ENCODE results near the gene GALNTL6.

GALNTL6 gene

DNA sequence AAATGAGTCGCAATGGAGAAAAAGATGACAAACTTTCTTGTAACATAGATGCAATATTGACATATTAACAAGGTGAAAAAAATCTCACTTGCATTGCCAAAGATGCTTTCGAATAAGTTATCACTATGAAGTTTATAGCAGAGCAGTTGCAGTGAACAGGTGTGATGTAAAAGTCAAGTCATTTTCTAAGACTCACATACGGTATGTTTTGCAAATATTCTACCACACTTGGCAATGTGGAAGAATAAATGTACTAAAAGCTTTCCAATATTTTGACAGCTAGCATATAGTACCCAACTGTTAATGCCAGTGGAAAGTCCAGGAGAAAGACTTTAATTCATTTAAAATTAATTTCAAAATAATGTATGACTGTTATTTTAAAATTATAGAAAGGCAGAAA, 76.5 kb downstream of the GALNTL6 start:
- no peak for DNase-seq

DNA sequence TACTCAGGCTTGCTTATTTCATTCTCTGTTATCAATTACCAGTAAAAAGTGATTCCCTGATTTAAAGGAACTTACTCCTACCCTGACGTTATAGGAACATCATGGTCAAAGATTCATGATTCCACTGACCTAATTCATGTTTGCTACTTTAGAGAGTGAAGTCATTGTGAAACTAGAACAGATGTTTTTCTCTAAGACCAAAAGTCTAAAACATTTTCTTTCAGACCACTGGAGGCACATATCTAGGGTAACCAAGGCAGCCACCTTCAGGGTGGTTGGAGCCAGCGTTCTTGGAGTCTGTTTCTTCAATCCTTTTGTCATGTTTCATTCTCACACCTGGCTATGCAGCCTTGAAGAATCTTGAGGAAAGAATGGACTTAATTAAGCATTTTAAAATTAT, 77.8 kb downstream of the GALNTL6 start:
- no peak for DNase-seq

DNA sequence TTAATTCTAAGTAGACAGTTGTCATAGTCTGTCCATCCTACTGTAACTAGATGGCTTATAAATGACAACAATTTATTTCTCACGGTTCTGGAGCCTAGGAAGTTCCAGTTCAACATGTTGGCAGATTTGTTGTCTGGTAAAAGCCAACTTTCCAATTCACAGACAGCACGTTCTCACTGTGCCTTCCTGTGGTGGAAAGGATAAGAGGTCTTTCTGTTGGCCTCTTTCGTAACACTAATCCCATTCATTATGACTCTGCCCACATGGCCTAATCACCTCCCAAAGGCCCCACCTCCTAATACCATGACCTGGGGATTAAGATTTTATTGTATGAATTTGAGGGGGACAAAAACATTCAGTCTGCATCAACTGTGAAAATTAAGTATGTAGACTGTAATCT, 83.2 kb downstream of the GALNTL6 start:
- no peak for DNase-seq

DNA sequence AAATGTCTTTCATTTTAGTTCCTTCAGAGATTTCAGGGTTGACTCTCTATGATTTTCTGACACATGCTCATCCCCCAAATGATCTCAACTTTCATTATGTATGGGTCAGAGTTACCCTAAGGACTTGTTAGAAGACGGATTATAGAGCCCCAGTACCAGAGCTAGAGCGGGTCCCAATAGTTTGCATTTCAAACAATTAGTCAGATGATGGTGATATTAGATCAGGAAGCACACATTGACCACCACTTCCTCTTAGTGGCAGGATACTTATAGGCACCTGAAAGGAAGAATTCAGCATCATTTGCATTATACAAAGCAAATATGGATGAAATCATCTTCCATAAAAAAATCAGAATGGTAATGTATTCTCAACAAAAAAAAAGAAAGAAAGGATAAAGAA, 106.1 kb downstream of the GALNTL6 start:
- DNase-seq = no peak

DNA sequence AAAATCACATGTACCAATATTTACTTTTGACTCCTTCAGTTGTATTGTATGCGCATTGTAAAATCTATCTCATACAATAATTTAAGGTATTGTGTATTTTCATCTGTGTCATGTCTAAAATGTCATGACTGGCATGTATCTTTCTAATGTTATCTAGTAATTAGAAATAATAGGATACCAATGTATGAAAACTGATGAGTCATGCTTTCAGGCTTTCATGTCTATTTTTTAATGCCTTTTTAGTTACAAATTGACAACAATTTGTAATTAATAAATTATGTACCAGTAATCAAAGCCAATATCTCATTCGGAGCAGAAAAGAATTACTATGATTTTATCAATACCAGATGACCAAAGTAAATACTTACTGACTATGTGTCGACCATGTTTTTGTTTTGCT, 107.7 kb downstream of the GALNTL6 start:
- no peak for DNase-seq

DNA sequence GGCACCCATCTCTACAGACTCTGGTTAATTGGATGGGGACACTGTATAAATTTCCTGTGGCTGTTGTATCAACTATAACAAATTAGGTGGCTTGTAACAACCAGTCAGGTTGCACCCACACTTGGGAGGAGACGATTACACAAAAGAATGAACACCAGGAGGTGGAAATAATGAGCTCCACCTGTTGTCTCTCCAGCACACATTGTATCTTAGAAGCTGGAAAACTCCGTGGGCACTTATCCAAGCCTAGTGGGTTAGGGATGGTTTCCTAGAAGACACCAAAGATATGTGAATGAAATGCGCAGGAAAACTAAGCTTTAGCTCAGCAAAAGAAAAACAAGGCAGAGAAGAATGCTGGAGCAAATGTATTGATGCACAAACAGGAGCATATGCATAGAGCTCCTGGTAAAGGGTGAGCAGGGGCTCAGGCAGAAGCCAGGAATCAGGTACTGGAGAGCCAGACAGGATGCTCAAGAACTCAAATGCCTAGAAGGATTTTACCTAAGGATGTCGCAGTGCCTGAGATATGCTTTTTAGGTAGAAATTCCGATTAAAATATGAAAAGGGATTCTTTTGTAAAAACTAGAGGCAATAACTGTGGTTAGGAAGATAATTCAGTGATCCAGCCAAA, 111.7 kb downstream of the GALNTL6 start:
- DNase-seq = no peak

DNA sequence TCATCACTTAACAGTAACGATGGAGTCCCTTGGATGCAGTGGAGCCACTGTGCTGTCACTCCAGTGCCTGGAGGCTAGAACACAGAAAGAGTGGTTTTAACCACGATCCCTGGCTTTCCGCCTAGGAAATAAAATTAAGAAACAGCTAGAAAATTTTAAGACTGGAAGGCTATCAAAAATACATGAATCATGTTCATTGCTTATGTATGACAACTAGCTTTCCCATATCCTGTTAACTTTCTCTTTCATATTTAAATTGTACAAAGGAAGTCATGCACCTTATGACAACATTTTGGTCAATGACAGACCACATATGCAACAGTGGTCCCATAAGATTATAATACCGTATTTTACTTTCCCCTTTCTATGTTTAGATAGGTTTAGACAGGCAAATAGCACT, 115.1 kb downstream of the GALNTL6 start:
- DNase-seq = no peak

DNA sequence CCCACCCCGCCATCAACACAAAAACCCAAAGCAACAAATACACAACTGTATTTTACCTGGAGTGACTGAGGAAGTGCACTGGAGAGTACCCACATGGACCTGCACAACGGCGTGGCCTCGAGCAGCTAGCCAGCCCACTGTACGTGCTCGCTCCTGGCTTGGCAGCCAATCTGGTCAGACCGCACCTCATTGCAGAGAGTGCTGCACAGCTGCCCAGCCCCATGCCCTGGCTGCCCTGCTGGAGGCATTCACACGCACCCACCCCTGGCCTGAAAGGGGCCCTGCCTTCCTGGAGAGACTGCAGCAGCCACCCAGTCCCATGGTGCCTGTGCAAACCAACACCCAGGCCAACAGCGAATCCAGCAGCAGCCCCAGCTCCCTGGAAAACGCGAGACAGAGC, 116.3 kb downstream of the GALNTL6 start:
- no peak for DNase-seq

DNA sequence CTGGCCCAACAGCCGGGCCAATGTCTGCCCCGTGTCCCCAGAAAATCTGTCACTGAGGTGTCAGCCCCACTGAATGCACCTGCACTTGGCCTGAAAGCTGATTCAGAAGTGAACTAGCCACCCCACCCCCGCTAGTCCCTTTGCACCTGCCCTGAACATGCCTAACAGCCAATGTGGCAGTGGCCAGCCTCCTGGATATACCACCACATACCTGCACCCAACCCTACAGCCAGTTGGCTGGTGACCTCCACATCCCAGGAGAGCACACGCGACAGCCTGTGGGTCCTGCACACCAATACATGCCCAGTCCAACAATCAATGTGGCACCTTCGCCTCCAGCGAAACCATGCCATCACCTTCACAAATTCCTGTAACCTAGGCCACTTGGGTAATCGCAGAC, 116.7 kb downstream of the GALNTL6 start:
- no peak for DNase-seq

DNA sequence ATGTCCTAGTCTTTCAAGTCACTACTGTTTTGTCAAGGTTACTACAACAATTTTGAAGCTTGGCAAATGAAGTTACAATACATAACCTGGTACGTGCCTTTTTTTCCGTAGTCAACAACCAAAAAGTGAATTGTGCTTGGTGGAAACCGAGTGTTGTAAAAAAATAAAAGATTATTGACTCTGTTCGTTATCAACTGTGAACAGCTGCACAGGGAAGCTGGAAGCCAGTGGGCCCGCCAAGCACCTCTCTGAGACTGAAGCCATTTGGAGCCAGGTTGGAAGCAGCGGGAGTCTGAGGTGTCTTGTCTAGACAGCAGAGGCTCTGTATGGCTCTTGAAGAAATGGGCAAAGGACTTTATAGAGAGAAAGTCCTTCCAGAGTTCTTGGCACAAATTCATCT, 119.0 kb downstream of the GALNTL6 start:
- no peak for DNase-seq

DNA sequence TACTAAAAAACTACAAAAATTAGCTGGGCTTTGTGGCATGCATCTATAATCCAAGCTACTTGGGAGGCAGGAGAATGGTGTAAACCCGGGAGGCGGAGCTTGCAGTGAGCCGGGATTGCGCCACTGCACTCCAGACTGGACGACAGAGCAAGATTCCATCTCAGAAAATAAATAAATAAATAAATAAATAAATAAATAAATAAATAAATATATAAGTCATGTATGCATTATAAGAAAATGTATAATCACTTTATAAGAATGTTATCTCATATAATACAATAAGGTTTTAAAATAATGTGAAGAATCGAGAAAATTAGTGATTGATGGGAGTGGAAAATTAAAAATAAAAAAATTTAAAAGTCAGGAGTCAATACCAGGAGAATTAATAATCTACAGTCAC, 127.5 kb downstream of the GALNTL6 start:
- no peak for DNase-seq

DNA sequence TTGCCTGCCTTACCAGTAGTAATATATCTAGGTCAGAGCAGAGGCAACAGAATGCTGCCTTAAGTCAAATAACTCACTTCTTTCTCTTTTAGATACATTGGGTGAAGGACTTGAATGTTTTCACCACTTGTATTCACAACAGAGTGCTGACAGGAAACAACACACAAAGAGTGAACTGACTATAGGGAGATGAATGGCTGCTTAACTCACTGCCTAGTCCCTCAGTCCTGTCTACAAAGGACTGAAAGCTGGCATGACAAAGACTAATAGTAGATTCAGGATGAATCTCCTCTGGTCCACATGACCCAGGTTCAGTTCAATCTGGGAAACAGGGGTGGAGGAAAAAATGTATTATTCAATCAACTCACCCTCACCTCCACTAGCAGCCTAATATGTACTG, 134.2 kb downstream of the GALNTL6 start:
- no peak for DNase-seq

DNA sequence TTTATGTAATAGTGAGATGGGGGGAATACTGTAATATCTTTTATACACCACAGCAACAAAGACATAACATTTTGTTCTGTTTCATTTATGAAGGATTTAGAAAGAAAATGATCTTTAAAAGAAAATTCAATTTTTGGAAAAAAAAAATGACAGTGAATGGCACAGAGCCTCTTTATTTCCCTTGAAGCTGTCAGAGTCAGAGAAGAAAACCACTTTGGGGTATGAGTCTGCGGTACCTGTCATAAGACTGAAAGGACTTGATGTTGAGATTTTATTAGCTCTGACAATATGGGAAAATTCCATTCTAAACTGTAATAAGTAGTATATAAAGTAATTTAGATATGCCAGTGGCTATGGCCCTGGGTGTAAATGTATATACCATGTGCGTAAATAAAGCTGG, 134.8 kb downstream of the GALNTL6 start:
- no peak for DNase-seq

DNA sequence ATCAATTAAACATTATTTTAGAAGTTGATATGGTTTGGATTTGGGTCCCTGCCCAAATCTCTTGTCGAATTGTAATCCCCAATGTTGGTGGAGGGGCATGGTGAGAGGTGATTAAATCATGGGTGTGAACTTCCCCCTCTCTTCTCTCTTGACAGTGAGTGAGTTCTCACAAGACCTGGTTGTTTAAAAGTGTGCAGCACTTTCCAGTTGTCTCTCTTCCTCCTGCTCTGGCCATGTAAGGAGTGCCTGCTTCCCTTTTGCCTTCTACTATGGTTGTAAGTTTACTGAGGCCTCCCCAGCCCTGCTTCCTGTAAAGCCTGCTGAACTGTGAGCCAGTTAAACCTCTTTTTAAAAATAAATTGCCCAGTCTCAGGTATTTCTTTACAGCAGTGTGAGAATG, 141.4 kb downstream of the GALNTL6 start:
- DNase-seq = no peak

DNA sequence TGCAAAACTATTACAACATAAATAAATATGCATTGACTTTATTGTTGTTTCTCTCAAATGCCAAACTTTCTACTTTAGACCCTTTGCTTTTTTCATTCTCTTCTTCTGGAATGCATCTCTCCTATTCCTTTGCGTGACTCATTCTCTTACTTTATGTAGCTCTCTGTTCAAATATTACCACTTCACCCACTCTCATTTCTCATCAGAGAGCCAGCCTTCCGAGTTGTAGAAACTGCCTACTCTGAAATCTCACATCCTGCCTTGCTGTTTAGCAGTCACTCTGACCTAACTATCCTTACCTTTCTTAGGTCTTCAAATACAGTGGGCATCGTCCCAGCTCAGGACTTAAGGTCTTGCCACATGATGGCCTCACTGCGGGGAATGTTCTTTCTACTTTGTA, 143.5 kb downstream of the GALNTL6 start:
- no peak for DNase-seq

DNA sequence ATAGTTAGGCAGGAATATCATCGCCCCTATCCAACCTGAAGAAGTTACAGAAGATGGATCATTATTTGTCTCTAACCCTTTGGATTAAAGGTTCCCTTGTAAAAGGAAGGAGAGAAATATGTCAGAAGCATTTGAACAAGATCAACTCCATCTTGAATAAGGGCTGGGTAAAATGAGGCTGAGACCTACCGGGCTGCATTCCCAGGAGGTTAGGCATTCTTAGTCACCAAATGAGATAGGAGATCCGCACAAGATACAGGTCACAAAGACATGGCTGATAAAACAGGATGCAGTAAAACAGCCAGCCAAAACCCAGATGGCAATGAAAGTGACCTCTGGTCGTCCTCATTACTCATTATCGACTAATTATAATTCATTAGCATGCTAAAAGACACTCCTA, 148.9 kb downstream of the GALNTL6 start:
- no peak for DNase-seq

DNA sequence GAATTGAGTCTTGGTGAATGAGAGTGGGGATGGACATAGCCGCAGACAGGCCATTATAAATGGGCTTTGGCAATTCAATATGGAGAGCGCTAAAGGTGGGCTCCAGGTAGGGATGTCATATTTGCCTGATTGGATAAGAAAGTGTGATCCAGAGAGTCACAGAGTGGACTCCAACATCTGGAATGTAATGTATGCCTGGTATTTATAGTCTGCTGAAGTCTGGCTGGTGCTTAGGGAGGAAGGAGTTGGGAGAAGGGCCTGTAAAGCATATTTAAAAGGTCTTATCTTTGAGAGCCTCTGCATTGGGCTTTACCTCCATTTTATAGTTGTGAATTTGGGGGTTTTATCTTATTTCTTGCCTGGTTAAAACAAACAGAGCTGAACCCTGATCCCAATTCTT, 153.2 kb downstream of the GALNTL6 start:
- no peak for DNase-seq

DNA sequence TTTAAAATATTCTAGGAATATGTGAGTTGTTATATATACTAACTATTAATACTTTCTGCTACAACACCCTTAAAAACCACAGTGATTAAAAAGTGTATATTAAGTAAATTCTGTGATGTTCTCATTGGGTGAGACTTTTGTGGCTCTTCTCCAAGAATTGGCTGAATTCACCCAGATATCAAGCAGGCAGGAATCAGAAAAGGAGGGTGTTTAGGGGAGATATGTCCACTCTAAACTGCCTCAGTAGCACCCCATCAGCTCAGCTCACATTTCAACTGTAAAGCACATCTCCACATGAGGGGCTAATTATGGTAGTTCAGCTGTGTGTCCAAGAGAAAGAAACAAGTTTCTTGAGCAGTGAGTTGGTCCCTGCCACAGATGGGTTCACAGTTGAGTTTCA, 165.0 kb downstream of the GALNTL6 start:
- no peak for DNase-seq

DNA sequence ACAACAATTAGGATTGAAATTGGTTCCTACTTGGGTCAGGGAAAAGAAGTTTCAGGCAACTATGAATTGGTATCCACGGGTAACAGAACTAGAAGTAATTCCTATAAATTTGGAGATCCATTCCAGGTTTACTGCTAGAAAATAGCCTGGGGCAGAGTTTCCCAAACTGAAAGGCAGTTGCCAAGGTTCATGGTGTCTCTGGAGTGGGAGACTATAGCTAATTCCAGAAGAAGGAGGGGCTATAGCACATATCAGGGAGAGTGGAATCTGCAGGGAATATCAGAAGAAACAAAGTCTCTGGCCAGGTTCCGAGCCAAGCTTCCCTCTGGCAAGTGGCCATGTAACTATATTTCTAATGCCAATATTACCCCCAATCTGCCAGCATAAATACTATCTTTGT, 166.3 kb downstream of the GALNTL6 start:
- DNase-seq = no peak

DNA sequence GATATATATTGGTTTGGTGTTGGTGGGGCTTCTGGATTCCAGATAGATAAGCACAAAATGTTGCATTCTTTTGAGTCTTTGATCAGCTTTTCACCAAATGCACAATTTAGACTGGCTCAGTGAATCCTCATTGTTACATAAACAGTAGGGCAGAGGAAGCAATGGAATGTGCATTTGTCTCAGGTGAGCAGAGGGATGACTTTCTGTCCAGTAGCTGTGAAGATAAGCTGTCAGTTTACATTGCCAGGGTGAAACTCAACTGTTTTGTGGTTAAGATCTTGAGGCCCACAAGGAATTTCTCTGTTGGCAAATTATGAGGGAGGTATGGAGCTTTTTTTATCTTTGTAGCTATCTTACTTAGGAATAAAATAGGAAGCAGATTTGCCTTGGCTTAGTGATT, 168.0 kb downstream of the GALNTL6 start:
- no peak for DNase-seq

DNA sequence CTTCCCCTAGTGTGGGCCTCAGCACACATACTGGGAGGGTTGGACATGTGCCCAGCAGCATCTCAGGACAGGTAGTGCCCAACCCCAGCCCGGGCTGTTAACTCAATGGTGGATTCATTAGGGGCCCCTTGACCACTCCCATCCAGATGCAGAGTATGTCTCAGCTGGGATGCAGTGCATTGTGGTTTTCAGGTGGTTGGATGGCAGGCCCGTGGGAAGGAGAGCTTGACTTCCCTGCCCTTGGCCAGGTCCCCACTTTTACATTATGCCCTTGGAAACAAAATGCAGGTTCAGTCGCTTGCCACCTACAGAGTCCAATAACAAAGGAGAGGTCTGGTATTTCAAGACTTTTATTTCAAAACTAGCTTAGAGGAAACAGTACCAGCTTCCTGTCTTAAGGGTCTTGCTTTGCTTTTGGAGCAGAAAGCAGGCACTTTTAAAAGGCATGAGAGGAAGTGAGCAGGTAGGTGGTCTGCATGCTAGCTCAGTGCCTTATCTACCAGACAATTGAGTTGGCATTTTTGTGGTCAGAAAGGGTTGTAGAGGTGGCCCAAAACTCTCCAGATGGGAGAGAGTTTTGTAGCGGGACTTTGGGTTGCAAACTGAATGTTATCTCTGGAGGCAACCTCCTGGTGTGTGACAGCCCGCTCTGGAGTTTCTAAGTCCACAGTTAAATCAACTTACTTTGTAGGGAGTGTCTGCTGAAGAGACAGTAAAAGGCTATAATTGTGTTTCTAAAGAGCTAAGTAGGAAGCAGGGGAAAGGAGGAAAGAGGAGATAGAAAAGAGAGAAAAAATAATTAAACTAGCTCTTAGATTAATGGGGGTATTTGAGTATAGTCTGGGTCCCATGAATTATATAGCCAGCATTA, 171.0 kb downstream of the GALNTL6 start:
- no peak for DNase-seq

DNA sequence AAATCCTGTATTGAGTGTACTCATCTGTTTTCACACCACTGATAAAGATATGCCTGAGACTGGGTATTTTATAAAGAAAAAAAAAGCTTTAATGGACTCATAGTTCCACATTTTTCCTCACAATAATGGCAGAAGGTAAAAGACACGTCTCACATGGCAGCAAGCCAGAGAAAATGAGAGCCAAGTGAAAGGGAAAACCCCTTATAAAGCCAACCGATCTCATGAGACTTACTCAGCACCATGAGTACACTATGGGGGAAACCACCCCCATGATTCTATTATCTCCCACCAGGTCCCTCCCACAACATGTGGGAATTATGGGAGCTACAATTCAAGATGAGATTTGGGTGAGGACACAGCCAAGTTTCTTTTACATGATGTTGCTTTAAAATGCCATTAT, 171.9 kb downstream of the GALNTL6 start:
- no peak for DNase-seq

DNA sequence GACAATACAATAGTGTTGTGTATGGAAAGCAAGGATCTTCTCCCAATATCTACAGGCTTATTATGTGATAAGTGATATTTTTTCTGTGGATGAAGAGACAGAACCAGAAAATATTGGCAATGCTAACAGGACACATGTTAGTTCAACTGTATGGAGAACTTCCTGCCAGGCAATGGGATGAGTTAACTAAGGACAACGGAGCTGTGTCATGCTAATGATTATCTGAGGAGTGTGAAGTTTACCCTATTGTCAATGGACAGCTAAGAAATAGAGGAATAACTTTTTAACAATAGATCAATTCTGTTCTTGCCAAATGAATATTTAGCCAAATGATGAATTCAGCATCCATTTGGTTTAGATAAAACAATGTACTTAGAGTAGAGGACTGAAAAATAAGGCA, 180.0 kb downstream of the GALNTL6 start:
- no peak for DNase-seq

DNA sequence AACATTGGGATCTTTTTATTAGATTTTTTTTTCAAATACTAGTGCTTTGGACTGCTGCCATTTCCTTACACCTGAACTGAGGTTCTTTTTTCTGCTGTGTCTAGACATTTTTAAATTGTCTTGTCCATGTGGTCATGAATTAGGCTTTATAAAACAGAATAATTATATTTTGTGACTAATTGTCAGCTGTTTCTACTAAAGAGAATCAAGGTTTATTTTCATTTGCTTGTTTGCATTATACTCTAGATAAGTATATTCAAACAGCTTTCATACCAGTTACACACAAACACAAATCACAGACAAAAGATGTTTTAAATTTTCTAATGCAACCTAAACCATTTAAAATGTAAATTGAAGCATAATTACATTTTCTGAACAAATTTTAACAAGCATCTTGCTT, 194.7 kb downstream of the GALNTL6 start:
- DNase-seq = no peak

Data from HCEC 1CT (cell line).